LNCaP clone FGC (cell line): ENCODE results near the gene CYB5R3.

Source experiments
- DNase-seq: peaks from one replicate; pipeline ENCODE4 v3.0.0-alpha.2; 2011; ENCODE audit warnings: low read depth
- H3K4me3 ChIP-seq: 2 replicates; pipeline ENCODE4 v1.5.1; 2011; ENCODE audit warnings: mild to moderate bottlenecking, low read depth, low read length, control low read depth
- CTCF ChIP-seq: IDR thresholded peaks from 2 replicates; pipeline ENCODE4 v1.5.1; 2012; ENCODE audit warnings: mild to moderate bottlenecking; ENCODE audit not compliant: control insufficient read depth, insufficient read depth; ENCODE audit errors: extremely low read depth

Gene CYB5R3

GRCh38 chr22:42643634-42644421 lies 5.4 kb downstream of the CYB5R3 start:
- H3K4me3 ChIP-seq: no peak overlapping the region
- no peak for DNase-seq
- TF ChIP-seq CTCF: no peak

GRCh38 chr22:42642806-42643633 lies 6.2 kb downstream of the CYB5R3 start:
- no peak for TF ChIP-seq CTCF
- no peak for DNase-seq
- H3K4me3 ChIP-seq: no peak overlapping the region

GRCh38 chr22:42641801-42642413 lies 7.3 kb downstream of the CYB5R3 start:
- no peak overlapping the region for H3K4me3 ChIP-seq
- no peak for DNase-seq
- TF ChIP-seq CTCF: no peak

GRCh38 chr22:42639541-42640241 lies 9.5 kb downstream of the CYB5R3 start:
- DNase-seq: no peak
- no peak overlapping the region for H3K4me3 ChIP-seq
- TF ChIP-seq CTCF: no peak

GRCh38 chr22:42637555-42637954 lies 11.6 kb downstream of the CYB5R3 start:
- no peak for DNase-seq
- TF ChIP-seq CTCF: no peak
- H3K4me3 ChIP-seq: no peak overlapping the region

GRCh38 chr22:42636506-42636905 lies 12.7 kb downstream of the CYB5R3 start:
- no peak for TF ChIP-seq CTCF
- H3K4me3 ChIP-seq: no peak overlapping the region
- DNase-seq: no peak
